ENCODE results near the gene ISM2.
"Not testable (repeated sequence)": the region's sequence is repeated elsewhere in the genome, so short reads cannot be mapped to it uniquely, and the experiment has no call there.

GRCh38 chr14:77528701-77529100 is 30.1 kb upstream of the ISM2 start:
- not testable (repeated sequence) for TF ChIP-seq CTCF (IDR thresholded peaks at IDR 0.05; ENCODE audit: low read length); EZH2 (IDR thresholded peaks at IDR 0.05; ENCODE audit: borderline replicate concordance, low read length)

All from OCI-LY1 (cell line).